SK-N-SH (cell line): ENCODE results near the gene GPD2. TPM values are rescaled to one million over a fixed set of nuclear protein-coding genes. Genes with fewer than 3 reads are reported as not detected.

Experiments used
- CTCF ChIA-PET: fragments of 300-600, 350-600 bp; formaldehyde crosslinking; extraction: SDS; loops from one replicate; lab custom pipeline; 2021; lab: Yijun Ruan, JAX
- POLR2A ChIA-PET: fragments of 350-600 bp; sonication (Branson Sonifier 250); formaldehyde crosslinking; extraction: SDS; loops from one replicate; lab custom pipeline; 2020; ENCODE audit warnings: antibody characterized with exemption, inconsistent platforms; lab: Yijun Ruan, JAX
- DNase-seq: peaks from one replicate; pipeline ENCODE4 v3.0.0; 2012
- H2AFZ ChIP-seq: fragments of 200-600 bp; sonication (generic); 2 replicates; pipeline ENCODE4 v1.8.1; 2016; ENCODE audit warnings: antibody characterized with exemption, mild to moderate bottlenecking, low read depth
- H3F3A ChIP-seq: fragments of 200-600 bp; sonication (generic); replicated peaks from 2 replicates; pipeline ENCODE3; 2016; ENCODE audit warnings: antibody characterized with exemption, mild to moderate bottlenecking; ENCODE audit not compliant: insufficient read depth
- H3K27ac ChIP-seq, 2 experiments: fragments of 200-500 bp in 1 of 2; fragments of 200-600 bp in 1 of 2; sonication (Bioruptor generic) in 1 of 2; sonication (generic), shearing (Covaris generic) in 1 of 2; 2 replicates each; pipeline versions ENCODE4 v1.5.1 to v1.6.1; 2014 to 2016; ENCODE audit warnings: low read depth in 2 of 2, inconsistent platforms in 1 of 2, low read length in 1 of 2, mild to moderate bottlenecking in 1 of 2, mixed read lengths in 1 of 2
- H3K27me3 ChIP-seq: fragments of 200-600 bp; sonication (generic), shearing (Covaris generic); 2 replicates; pipeline ENCODE4 v1.6.1; 2016; ENCODE audit warnings: mixed run types; ENCODE audit not compliant: insufficient read depth
- H3K36me3 ChIP-seq, 2 experiments: fragments of 200-500 bp in 1 of 2; fragments of 200-600 bp in 1 of 2; sonication (Bioruptor generic) in 1 of 2; sonication (generic) in 1 of 2; replicated peaks in 1 of 2; 2 replicates each; pipeline versions ENCODE3 to v1.5.1; 2014 to 2016; ENCODE audit warnings: low read length in 1 of 2, mild to moderate bottlenecking in 1 of 2; ENCODE audit not compliant: insufficient read depth in 2 of 2, control insufficient read depth in 1 of 2
- H3K4me1 ChIP-seq, 2 experiments: fragments of 200-500 bp in 1 of 2; fragments of 200-600 bp in 1 of 2; sonication (Bioruptor generic) in 1 of 2; sonication (generic), shearing (Covaris generic) in 1 of 2; 2 replicates each; pipeline versions ENCODE4 v1.5.1 to v1.6.1; 2014 to 2016; ENCODE audit warnings: low read depth in 1 of 2, low read length in 1 of 2, mixed run types in 1 of 2; ENCODE audit not compliant: insufficient read depth in 2 of 2, control insufficient read depth in 1 of 2
- H3K4me2 ChIP-seq: fragments of 200-600 bp; sonication (generic), shearing (Covaris generic); 2 replicates; pipeline ENCODE4 v1.6.1; 2017; ENCODE audit warnings: mixed run types
- H3K4me3 ChIP-seq, 2 experiments: fragments of 200-500 bp in 1 of 2; fragments of 200-600 bp in 1 of 2; sonication (Bioruptor generic) in 1 of 2; sonication (generic), shearing (Covaris generic) in 1 of 2; 2 replicates each; pipeline versions ENCODE4 v1.5.1 to v1.8.1; 2014 to 2016; ENCODE audit warnings: low read depth in 2 of 2, inconsistent platforms in 1 of 2, low read length in 1 of 2, mild to moderate bottlenecking in 1 of 2, mixed read lengths in 1 of 2, moderate library complexity in 1 of 2
- H3K79me2 ChIP-seq: fragments of 200-600 bp; sonication (generic); 2 replicates; pipeline ENCODE4 v1.8.1; 2017; ENCODE audit warnings: mild to moderate bottlenecking; ENCODE audit not compliant: insufficient read depth
- H3K9ac ChIP-seq: fragments of 200-600 bp; sonication (generic); 2 replicates; pipeline ENCODE4 v1.6.1; 2017; ENCODE audit warnings: mixed run types
- H3K9me2 ChIP-seq: fragments of 200-600 bp; sonication (generic); 2 replicates; pipeline ENCODE4 v1.6.1; 2017; ENCODE audit warnings: mixed run types
- H3K9me3 ChIP-seq: fragments of 200-600 bp; sonication (generic); 2 replicates; pipeline ENCODE4 v1.6.1; 2017; ENCODE audit warnings: mixed run types, mild to moderate bottlenecking, moderate library complexity
- H4K20me1 ChIP-seq: fragments of 200-600 bp; sonication (generic); 2 replicates; pipeline ENCODE4 v1.6.1; 2017; ENCODE audit warnings: mild to moderate bottlenecking, mixed run types; ENCODE audit not compliant: insufficient read depth
- CTCF ChIP-seq: fragments of 200-600 bp; sonication (generic); IDR thresholded peaks from 2 replicates; pipeline ENCODE4 v1.6.1; 2017; ENCODE audit warnings: antibody characterized with exemption, mild to moderate bottlenecking, moderate library complexity
- ELF1 ChIP-seq: IDR thresholded peaks from 2 replicates; pipeline ENCODE4 v1.4.0; 2012
- EZH2phosphoT487 ChIP-seq: fragments of 200-600 bp; sonication (generic); IDR thresholded peaks from 2 replicates; pipeline ENCODE4 v1.6.1; 2017; ENCODE audit warnings: low read depth, mixed run types, mild to moderate bottlenecking, antibody characterized with exemption, moderate library complexity, borderline replicate concordance
- FOXJ3 ChIP-seq: sonication (generic); formaldehyde crosslinking; IDR thresholded peaks from 2 replicates; pipeline ENCODE4 v1.5.1; 2020; ENCODE audit warnings: mild to moderate bottlenecking, missing genetic modification reagents
- GATA2 ChIP-seq: sonication (generic); formaldehyde crosslinking; IDR thresholded peaks from 2 replicates; pipeline ENCODE4 v1.5.0; 2020; ENCODE audit warnings: mild to moderate bottlenecking, missing genetic modification reagents
- MEF2A ChIP-seq: IDR thresholded peaks from 2 replicates; pipeline ENCODE4 v1.4.0; 2012; ENCODE audit warnings: low read depth, borderline replicate concordance
- NRF1 ChIP-seq: IDR thresholded peaks from 2 replicates; pipeline ENCODE4 v1.6.1; 2012; ENCODE audit warnings: low read depth, mild to moderate bottlenecking, low read length
- PBX3 ChIP-seq: IDR thresholded peaks from 2 replicates; pipeline ENCODE4; 2012
- POLR2AphosphoS5 ChIP-seq: IDR thresholded peaks from 2 replicates; pipeline ENCODE4 v1.6.1; 2012; ENCODE audit warnings: low read depth, low read length
- RCOR1 ChIP-seq: fragments of 150-350 bp; IDR thresholded peaks from 2 replicates; pipeline ENCODE4 v1.6.1; 2017; ENCODE audit warnings: antibody characterized with exemption, low read length
- REST ChIP-seq: IDR thresholded peaks from 2 replicates; pipeline ENCODE4 v1.6.1; 2012; ENCODE audit warnings: mild to moderate bottlenecking, low read depth, low read length, moderate library complexity
- RFX5 ChIP-seq: IDR thresholded peaks from 2 replicates; pipeline ENCODE4 v1.6.1; 2012; ENCODE audit warnings: mild to moderate bottlenecking, improper control_type of control experiment, low read length
- RXRA ChIP-seq: IDR thresholded peaks from 2 replicates; pipeline ENCODE4 v1.4.0; 2012; ENCODE audit warnings: low read depth, mild to moderate bottlenecking, borderline replicate concordance
- SIN3A ChIP-seq: IDR thresholded peaks from 2 replicates; pipeline ENCODE4 v1.6.1; 2012; ENCODE audit warnings: low read depth, mild to moderate bottlenecking, low read length, moderate library complexity, borderline replicate concordance
- TAF1 ChIP-seq: IDR thresholded peaks from 2 replicates; pipeline ENCODE4 v1.6.1; 2012; ENCODE audit warnings: low read depth, mild to moderate bottlenecking, low read length, moderate library complexity, borderline replicate concordance
- TCF12 ChIP-seq: IDR thresholded peaks from 2 replicates; pipeline ENCODE4 v1.4.0; 2012
- USF1 ChIP-seq: IDR thresholded peaks from 2 replicates; pipeline ENCODE4 v1.4.0; 2012; ENCODE audit warnings: low read depth, borderline replicate concordance
- YY1 ChIP-seq: IDR thresholded peaks from 2 replicates; pipeline ENCODE4 v1.4.0; 2012; ENCODE audit warnings: low read depth, mild to moderate bottlenecking
- polyA plus RNA-seq, 3 experiments: library from polyadenylated mRNA; depleted of rRNA; stranded (reverse); fragments of >200 nt; gene quantifications; 2 replicates each; pipeline ENCODE4 v1.2.3, GENCODE V29; 2012

The GPD2 gene
- polyA plus RNA-seq, 1 of the 3 experiments (the other 2 are of a cell fraction), result 4.8 TPM

DNA sequence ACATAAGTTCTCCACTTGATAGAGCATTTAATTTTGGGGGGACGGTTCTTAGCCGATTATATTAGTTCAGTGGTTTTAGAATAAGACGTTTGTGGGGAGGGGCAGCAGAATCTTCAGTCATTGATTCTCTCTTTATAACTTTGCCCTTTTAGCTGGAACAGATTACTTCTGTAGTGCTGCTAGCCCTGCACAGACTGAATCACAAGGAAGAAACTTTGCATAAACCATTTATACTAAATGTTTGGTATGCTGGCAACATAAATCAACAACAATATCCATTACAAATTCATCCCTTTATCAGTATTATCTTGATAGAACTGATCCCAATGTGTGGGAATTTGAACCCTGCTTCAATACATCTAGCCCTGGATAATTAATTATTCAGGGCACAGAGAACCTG lies 112.2 kb downstream of the GPD2 start (continued):
- TF ChIP-seq FOXJ3 (CRISPR knock-in tag), result no peak
- no peak for TF ChIP-seq POLR2AphosphoS5
- no peak for TF ChIP-seq RCOR1

DNA sequence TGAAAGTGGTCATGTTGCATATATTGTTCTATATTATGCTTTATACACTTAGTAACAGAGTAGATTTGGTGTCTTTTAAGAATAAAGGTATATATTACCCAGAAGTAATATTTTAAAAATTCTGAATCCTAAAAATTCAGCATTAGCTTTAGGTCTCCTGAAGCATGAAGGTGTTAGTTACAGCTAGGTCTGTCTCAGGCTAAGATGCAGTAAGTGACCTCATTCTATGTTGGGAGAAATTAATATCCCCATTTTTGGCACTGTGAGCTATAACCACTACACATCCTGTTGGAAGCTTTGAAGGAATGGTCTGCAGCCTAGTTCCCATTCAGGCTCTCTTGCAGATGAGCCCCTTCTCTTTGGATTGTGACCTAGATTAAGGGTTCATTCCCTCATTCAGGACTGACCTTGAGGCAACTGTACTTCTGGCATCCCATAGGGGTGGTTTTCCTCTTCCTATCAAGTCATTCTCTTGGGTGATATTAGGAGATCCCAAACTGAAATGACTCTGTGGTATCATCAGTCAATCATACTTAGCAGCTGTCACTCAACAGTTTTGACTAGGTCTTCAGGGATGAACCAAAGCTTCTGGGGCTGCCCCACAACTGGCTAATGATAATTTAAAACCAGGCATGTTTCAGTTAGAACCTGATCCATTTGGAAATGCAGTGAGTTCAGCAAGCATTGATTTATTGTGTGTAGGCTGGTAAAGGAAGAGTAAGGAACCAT lies 117.7 kb downstream of the GPD2 start:
- H3K79me2 ChIP-seq, result no peaks in the 10 kb centered on the region
- H3F3A ChIP-seq, result no peaks in the 10 kb centered on the region
- no peak overlapping the region for H2AFZ ChIP-seq
- H3K4me2 ChIP-seq, result no peak overlapping the region
- no peak overlapping the region for H3K4me3 ChIP-seq
- no peak for TF ChIP-seq NRF1
- no peak for TF ChIP-seq TAF1
- TF ChIP-seq MEF2A, result no peak
- TF ChIP-seq YY1, result no peak
- TF ChIP-seq GATA2 (CRISPR knock-in tag), result no peak
- TF ChIP-seq RXRA, result no peak
- no peak for TF ChIP-seq SIN3A
- TF ChIP-seq TCF12, result no peak
- no peak for TF ChIP-seq ELF1
- no peak for TF ChIP-seq RFX5
- TF ChIP-seq REST, result no peak
- no peak for TF ChIP-seq USF1
- TF ChIP-seq PBX3, result no peak
- TF ChIP-seq EZH2phosphoT487, result no peak
- TF ChIP-seq CTCF, result no peak
- no peak for TF ChIP-seq RCOR1
- H4K20me1 ChIP-seq, result no peaks in the 10 kb centered on the region
- H3K9me2 ChIP-seq, result no peaks in the 10 kb centered on the region
- no peaks in the 10 kb centered on the region for H3K9me3 ChIP-seq
- H3K27ac ChIP-seq, result no peak overlapping the region
- H3K4me1 ChIP-seq, result no peaks in the 10 kb centered on the region
- H3K9ac ChIP-seq, result no peak overlapping the region
- ChIA-PET POLR2A (no interaction called here), CTCF (interaction anchor here (0.7 to 1.2 kb wide), 2 partner anchors 9 to 57 kb away, joined by 3 read pairs; no protein-coding TSS in a partner anchor)
- no peak for DNase-seq
- H3K36me3 ChIP-seq, result no peaks in the 10 kb centered on the region
- H3K27me3 ChIP-seq, result no peaks in the 10 kb centered on the region
